Eye (tissue), 1 donor: ENCODE measurements around the gene ZNF316.

ENCODE experiments used
- DNase-seq: peaks from one replicate; pipeline ENCODE4 v3.0.0-alpha.2; 2015

Gene ZNF316

DNA sequence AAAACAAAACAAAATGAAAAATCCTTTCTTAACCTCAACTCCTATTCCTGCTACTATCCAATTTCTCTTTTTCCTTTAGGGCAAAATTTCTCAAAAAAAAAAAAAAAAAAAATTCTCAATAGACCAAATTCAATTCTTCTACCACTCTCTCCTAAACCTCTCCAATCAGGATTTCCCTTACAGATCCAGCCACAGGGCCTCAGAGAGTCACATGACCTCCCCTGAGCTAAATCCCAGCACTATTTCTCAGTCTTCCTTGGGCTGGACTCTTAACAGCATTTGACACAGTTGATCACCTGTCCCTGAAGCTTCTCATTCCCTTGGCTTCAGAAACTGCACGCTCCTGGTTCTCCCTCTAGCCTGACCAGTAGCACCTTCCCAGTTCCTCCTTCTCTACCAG is 64.7 kb downstream of the ZNF316 start:
- no peak for DNase-seq
